Fibroblast of skin of left quadriceps (primary cell): ENCODE measurements around the gene TMEM196.
A peak's percentile ranks its signal among the peaks of the same experiment; 100 is the strongest.

Experiments used
- DNase-seq, 2 experiments: peaks; one replicate each; pipeline ENCODE4 v3.0.0-alpha.2; 2013; ENCODE audit warnings: low read depth in 2 of 2

Gene TMEM196

DNA sequence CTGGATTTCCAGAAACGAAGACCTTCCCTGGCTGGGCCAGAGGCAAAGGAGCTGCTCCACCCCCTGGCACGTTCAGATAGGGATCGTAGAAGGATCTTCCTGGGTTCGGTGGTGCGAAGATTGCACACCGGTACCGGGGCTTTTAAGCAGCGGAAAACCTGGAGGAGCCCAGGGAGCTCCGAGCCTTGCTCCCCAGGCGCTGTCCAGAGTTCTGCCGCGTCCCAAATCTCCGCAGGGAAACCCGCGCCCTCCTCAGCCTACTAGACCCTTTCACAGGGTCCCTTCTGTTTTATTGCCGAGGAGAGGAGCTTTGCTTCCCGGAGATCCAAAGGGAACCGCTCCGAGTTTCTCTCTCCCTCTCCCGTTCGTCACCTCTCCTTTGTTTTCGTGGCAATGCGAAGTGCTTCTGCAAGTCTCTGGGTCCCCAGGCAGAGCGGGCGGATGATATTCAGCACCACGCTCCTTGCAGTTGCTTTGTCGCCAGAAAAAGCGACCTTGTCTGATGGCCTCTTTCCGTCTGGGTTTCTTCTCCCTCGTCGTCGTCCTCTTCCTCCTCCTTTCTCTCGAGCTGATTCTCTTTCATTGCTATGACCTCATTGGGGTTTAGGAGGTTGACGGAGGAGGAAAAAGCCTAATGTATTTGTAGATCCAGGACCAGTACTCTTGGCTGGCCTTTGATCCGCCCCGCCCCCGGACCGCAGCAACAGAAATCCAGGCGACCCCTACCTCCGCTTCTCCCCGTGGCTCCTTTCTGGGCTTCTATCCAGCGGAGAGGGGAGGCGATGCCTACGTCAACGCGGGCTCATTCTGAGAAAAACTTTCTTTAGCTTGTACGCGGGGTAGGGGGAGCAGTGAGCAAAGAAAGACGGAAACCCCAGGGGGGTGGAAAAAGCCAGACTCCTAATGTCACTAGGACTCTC lies at the start of gene TMEM196:
Gene TMEM196 (minus strand): TSS at position 777 of the 920 bp plus-strand sequence. CDS start 921 bp downstream, outside the sequence.
- no peak for DNase-seq

DNA sequence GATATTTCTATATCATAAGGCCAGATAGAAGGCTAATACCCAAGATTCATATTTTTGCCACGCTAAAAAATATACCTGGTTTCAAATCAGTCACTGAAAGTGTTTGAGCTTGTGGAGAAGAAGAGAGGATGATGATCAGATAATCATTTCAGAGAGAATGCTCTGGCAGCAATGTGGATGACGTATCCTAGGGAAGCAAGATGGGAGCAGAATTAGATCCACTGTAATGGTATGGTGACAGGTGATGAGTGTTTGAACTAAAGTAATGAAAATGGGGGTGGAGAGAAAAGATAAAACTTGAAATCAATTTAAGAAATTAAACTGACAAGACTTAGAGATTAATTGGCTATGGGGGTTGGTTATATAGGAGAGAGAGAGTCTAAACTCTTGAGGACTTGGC lies 42.7 kb upstream of the TMEM196 start:
- no peak for DNase-seq

DNA sequence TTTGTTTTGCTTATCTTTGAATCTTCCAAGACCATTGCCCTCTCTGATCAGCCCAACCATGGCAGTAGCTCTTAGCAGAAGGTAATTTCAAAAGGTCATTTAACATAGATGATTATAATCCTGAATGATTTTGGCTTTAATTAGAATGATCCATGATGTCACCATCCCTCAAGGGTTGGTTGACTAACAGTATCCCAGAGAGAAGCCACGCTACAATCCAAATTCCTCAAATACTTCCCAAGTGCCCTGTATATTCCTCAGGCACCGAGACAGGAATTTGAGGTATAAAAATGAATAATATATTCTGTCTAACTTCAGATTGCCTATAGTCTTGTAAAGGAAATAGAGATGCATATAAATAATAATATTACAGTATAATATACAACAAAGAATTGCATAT lies 42.1 kb upstream of the TMEM196 start:
- no peak for DNase-seq

DNA sequence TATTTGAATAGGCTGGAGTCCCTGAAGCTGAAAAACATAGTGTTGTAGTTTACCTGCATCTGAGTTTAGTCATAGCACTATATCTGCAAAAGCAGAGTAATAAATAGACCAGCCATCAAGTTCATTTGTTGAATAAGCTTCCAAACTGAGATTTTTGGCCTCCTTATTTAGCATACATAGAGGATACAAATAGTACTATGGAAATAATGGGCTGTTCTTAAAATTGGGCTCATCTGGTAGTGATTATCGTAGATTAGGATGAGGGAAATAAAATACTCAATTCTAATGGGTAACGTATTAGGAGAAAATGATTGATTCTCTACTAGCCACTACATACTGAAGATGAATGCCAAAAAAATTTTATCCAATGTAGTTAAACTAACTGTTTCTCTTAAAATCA lies 41.4 kb upstream of the TMEM196 start:
- DNase-seq = no peak

DNA sequence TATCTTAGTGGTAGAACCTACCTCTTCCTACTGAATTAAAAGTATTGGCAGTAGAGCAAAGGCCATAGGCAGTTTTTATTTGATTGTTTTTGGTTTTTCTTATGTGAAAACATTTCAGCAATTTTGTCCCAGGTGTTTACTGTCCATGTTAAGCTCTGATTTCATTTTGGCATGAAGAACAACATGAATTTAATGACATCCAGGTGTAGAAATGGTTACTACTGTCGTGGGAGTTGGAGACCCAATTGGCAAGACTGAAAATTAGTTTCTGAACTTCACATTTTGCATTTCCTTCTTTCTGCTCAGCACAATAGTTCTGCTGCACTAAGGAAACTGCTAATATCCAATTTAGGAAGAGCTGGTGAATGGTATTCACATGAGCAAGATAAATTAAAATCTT lies 38.0 kb upstream of the TMEM196 start:
- no peak for DNase-seq

DNA sequence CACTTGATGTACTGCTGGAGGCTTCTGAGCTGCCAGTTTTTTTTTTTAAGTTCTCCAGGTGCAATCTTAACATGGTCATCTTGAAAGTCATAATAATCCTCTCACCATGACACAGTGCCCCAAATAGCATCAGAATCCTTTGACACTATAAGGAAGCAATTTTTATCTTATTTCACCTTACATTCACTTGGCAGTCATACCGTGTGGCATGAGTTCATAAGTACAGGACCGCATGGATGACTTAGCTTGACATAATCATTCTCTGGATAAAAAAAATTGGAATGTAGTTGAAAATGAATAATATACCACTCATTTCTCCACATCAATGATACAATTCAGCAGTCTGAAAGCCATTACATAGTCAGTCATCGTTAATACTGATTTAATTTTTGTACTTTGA lies 25.6 kb upstream of the TMEM196 start:
- no peak for DNase-seq

DNA sequence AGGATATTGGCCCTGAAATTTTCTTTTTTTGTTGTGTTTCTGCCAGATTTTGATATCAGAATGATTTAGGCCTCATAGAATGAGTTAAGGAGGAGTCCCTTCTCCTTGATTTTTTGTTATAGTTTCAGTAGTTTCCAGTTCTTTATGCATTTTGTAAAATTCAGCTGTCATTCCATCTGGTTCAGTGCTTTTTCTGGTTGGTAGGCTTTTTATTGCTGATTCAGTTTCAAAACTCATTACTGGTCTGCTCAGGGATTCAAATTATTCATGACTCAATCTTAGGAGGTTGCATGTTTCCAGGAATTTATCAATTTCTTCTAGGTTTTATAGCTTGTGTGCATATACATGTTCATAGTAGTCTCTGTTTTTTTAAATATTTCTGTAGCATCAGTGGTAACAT lies 10.1 kb upstream of the TMEM196 start:
- DNase-seq = no peak

DNA sequence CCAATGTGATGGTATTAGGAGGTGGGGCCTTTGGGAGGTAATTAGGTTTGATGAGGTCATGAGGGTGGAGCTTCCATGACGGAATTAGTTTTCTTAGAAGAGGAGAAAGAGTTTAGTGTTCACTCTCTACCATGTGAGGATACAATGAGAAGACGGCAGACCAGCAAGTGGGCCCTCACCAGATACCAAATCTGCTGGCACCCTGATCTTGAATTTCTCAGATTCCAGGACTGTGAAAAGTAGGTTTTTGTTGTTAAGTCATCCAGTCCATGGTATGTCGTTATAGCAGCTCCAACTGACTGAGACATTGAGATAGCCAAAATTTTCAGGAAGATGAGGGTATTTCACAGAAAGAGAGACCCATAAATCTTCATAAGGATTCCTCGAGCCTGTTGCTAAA lies 3.6 kb upstream of the TMEM196 start:
- no peak for DNase-seq

DNA sequence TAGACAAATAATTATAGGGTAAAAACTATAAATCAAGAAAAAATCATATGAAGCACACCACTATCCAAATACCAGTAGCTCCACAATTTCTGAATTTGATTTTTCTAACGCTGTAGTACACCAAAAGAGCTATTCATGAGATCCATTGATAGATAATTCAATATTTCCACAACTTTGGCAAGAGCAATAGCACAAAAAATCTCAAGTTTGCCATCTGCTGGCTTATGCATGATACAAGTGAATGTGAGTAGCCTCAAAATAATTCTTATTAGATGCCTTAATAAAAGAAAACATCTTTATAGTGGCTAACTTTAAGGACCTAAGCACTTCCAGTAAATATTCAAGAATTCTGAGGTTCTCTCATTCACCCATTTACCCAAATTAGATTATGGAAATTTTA lies 2.2 kb upstream of the TMEM196 start:
- no peak for DNase-seq

DNA sequence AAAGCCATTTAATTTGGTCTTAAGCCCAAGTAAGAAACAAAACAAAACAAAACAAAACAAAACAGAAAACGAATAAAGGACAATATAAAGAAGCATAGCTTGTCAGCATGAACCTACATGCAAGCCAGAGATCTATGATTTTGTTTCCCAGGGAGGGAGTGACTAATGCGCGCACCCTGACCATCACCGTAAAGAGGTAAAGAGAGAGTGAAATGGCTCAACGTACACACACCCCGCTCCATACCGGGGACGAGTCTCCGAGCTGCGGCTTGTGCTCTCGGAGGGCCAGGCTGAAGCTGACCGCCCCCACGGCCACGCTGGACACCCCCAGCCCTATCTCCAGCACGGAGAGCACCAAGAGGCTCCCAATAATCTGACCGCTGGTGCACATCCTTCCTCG lies 1.1 kb downstream of the TMEM196 start:
- DNase-seq = no peak

DNA sequence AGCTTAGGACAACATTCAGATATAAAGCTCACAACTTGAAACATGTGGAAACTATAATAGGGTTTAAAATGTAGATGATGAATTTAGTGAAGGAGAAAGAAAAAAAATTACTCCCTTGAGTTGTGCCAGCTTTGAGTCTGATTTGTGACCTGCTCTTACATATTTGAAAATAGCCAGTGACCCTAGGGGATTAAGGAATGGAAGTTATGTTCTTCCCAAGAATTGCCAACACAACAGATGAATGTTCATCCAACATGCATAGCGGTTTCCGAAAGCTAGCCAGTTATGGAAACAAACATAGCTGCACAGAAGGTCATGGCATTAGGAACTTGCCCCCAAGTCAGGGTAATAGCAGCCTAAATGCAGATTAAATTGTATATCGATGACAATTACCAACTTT lies 10.8 kb downstream of the TMEM196 start:
- peak in 1 of 2 experiments; percentile 1 for DNase-seq

DNA sequence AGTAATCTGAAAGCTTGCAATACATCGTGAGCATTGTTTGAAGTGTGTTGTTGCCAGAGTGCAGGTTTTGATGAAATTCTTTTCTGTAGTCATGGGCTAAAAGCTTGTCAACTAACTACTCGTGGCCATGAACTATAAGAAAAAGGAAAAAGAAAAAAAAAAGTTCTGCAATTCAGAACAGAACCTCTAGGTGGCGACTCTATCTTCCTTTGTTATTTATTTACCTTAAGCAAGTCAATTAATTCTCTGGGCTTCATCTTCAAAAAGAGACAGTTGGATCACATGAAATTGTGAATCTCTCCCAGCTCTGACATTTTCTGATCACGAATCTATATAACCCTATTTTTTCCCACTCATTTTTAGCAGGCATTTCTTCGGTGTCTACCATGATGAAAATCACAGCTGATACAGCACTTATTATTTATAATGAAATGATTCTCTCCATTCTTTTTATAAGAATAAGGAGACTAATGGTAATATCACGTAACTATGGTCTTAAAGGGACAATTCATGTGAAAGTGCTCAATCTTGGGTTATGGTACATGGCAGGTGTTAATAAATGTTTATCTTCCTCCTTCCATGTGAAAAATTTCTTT lies 18.8 kb downstream of the TMEM196 start:
- peak in 1 of 2 experiments; percentile 5 for DNase-seq

DNA sequence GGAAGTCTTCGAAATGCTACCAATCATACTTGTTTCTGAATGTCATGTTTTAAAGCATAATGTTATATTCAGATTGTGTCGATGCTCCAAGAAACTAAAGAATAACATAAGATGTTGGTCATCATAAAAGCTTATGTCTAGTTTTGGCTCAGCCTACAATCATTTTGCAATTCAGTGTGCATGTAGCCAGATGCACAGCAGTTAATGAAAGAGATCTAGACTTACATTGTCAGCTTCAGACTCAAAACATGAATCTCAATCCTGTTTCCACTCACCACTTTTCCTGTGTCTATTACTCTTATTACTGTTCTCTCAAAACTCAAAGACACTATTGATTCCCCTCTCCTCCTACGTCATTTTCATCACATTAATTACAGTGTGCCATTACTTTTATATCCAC lies 21.4 kb downstream of the TMEM196 start:
- no peak for DNase-seq

DNA sequence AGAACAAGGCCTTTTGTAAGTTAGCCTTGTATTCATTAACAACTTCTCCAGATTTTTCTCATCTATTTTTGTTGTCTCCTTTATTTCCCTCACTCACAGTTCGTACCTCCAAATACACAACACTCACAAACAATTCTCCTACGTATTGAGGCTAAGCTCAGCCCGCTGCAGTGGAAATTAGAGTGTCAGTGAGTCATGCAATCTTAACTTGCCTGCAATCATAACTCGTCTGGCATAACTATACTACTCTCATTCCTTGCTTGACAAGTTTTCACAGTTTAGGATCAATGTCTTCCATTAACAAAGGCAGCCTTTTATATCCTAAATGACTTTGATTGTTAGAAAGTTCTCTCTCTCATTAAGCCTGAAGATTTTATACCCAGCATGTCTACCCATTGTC lies 23.8 kb downstream of the TMEM196 start:
- no peak for DNase-seq

DNA sequence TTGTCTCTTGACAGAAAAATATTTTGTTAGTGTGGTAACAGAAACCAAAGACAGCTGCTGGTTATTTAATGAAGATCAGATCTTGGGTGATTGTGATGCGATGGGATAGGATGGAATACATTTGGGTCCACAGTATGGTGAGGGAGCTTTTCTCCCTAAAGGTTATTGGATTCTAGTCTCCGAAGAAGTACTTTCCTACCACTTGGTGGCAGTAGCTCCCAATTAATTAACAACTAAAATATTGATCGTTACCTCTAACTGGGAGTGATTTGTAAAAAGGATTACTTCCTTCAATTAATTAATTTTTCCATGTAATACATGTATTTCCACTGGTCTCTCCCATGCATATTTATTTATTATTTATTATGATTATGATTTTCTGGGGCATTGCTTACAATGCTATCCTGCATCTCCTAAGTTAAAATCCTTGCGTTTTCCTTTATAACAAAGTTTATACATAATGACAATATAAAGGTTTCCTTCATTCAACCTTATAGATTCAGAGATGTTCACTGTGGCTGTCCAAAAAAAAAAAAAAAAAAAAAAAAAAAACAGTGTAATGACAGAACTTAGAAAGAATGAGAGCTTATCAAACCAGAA lies 25.6 kb downstream of the TMEM196 start:
- peak; percentile 10 to 15 for DNase-seq

DNA sequence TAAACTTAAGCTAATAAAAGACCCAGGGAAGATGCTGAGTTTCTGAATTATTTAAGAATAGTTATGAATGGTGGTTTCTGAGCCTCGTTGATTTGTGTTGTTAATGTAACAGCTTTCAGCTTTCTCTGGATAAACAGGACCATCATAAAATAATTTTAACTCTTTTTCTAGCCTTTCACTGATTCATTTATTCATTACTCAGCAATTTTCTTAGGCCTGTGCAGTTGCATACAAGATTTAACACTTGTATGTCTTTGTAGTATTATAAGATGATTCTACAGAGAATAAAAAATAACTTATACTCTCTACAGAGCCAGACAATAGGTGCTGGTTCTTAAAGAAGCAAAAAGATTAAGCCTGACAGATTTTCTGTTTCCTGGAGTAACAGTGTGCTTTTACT lies 29.3 kb downstream of the TMEM196 start:
- no peak for DNase-seq

DNA sequence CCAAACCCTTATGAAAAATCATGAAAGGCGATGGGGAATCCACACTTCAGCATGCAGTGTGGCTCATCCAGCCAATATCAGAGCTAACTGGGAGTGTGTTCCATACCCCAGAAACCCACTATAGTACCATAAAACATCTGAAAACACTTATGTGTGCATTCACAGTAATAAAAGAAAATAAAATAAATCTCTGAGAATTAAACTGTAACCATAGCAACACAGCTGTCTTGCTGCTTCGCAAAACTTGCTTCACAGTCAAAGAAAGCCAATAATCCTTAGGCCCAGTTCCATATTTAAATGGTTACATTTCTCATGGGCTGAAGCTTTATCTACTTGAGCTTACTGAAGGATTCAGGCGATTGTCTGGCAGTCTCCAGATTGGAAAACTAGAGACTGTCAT lies 44.7 kb downstream of the TMEM196 start:
- peak in 1 of 2 experiments; percentile 4 for DNase-seq

DNA sequence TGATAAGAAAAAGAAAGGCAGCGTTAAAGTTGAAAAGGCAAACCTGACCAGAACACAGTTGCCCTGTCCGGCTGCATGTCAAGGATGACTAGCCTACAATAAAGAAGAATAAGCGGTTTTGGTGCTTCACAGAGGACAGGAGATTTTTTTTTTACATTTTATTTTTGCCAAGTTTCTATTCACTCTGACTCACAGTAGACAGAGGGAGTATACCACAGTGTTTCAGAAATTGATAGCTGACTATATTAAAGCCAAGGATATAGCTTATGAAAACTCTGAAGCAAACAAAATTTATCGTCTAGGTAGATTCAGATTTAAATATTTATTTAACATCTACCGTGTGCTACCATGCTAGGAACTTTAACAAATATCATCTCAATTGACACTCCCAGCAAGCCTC lies 47.6 kb downstream of the TMEM196 start:
- no peak for DNase-seq

DNA sequence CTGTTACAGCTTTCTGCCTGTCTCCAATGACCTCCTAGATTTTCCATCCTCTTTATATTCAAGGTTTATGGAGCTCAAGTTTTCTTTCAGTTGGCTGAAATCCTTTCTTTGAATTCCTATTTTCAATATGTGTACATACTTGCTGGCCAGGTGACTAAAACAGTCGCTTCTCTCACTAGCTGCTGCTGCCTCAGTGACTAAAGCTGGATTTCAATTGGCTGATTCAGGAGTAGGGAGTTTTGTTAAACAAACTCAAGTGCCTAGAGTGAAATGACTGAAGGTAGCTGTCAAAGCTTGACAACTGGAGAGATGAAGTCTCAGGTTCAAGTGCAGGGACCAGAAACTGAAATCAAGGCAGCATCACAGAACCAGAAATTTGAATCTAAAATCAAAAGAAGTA lies 57.9 kb downstream of the TMEM196 start:
- DNase-seq = no peak

DNA sequence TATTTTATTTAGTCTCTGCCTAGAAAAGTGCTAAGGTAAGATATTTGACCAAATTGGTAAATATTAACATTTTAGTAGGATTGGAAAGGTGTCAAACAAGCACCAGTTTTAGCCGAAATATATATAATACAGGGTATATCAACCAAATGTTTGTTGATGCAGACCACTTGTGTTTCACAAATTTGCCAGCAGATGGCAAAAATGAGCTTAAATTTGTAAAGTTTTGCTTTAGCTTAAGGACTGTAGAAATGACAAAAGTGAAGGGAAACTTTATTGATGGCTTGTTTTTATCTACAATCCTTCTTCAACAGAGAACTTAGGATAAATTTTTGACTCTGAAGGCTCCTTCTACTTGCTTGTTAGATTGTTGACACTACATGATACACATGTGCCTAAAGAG lies 59.7 kb downstream of the TMEM196 start:
- DNase-seq = peak in 1 of 2 experiments; percentile 20

DNA sequence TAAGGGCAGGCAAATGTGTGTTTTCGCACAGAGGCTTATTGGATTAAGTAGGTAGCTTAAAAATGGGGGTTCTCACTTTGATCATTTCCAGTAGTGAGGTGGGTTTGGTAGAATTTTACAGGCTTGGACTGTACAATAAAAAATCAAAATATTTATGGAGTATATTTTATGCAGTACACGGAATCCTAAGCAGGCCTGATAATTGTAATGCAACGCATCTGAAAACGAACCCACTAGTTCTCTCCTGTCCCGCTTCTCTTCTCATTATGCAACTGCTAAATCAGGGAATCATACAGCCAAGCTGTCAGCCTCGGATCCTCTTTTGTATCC lies 64.2 kb downstream of the TMEM196 start:
- DNase-seq = no peak

DNA sequence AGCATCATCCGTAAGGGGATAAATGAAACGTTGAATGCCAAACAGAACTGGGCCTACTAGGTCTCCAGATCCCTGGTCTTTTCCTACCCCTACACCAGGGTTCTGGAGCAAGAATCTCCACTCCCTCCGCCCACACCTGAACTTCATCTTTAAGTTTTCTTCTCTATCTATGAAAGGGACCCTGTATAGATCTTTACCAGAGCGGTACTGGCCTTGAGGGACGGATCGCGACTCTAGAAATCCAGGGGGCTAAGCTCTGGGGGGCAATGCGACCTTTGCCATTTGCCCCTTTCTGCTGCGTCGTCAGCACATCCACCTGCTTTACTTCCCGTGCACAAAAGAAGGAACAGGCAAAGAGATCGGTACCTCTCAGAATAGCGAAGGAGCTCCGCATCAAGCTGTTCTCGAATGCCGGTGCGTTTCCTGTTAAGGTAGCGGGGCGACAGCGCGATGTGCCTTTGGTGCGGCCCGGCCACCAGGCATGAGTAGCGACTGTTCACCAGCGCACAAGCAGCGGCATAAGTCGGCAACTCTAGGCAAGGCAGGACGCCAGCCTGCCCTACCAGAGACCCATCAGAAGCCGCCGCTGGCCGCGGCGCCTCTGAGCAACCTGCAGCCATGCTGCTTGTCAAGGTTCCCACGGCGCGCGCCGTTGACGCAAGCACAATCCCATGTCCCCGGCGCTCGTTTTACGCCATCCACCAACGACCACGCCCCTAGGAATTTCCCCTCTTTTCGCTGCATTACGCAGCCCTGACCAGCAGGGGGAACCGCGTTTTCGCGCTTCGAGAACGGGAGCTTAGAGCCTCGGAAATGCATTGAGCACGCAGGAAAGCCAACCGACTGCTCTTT lies 64.8 kb downstream of the TMEM196 start, which contains the start of gene POLR1F:
Gene POLR1F (minus strand): TSS at position 641 of the 852 bp plus-strand sequence. CDS start 21 bp downstream, at position 620.
- DNase-seq = peak; percentile 92 to 93
